K562 (cell line): ENCODE measurements around the gene SLC39A9. TPM values are rescaled to one million over a fixed set of nuclear protein-coding genes. Genes with fewer than 3 reads are reported as not detected.

Source experiments
- ATF6 ChIP-seq: sonication (generic); formaldehyde crosslinking; IDR thresholded peaks from 2 replicates; pipeline ENCODE4 v1.4.0; 2020; ENCODE audit warnings: mild to moderate bottlenecking, missing genetic modification reagents
- ATF7 ChIP-seq: fragments of 450-650 bp; IDR thresholded peaks from 2 replicates; pipeline ENCODE4 v1.7.1; 2014; ENCODE audit warnings: mild to moderate bottlenecking, moderate library complexity
- CCAR2 ChIP-seq: fragments of 200-400 bp; formaldehyde crosslinking; IDR thresholded peaks from 2 replicates; pipeline ENCODE4 v1.6.1; 2017; ENCODE audit warnings: mild to moderate bottlenecking, low read depth, low read length
- E2F3 ChIP-seq: fragments of 250-450 bp; sonication (Bioruptor Pico); IDR thresholded peaks from 2 replicates; pipeline ENCODE4 v1.4.0; 2020; ENCODE audit warnings: mild to moderate bottlenecking
- ELK3 ChIP-seq: fragments of 450-650 bp; formaldehyde crosslinking; IDR thresholded peaks from 2 replicates; pipeline ENCODE4 v1.4.0; 2020; ENCODE audit warnings: mild to moderate bottlenecking
- ERF ChIP-seq: fragments of 450-650 bp; formaldehyde crosslinking; IDR thresholded peaks from 2 replicates; pipeline ENCODE4 v1.4.0; 2020; ENCODE audit warnings: mild to moderate bottlenecking, mixed read lengths
- GABPB1 ChIP-seq: sonication (generic); formaldehyde crosslinking; IDR thresholded peaks from 2 replicates; pipeline ENCODE4 v1.8.0; 2022; ENCODE audit warnings: mild to moderate bottlenecking, missing genetic modification reagents
- GTF2B ChIP-seq: IDR thresholded peaks from 2 replicates; pipeline ENCODE4 v1.6.1; 2011; ENCODE audit not compliant: insufficient read length; ENCODE audit errors: extremely low read depth
- HCFC1 ChIP-seq: IDR thresholded peaks from 2 replicates; pipeline ENCODE4 v1.6.1; 2012; ENCODE audit warnings: low read depth, low read length, improper control_type of control experiment
- HLTF ChIP-seq: fragments of 450-650 bp; IDR thresholded peaks from 2 replicates; pipeline ENCODE4 v1.6.1; 2016
- KDM2B ChIP-seq: fragments of 250-450 bp; sonication (Bioruptor Pico); IDR thresholded peaks from 2 replicates; pipeline ENCODE4 v1.8.0; 2021; ENCODE audit warnings: mild to moderate bottlenecking, moderate library complexity
- MXI1 ChIP-seq: IDR thresholded peaks from 2 replicates; pipeline ENCODE4 v1.6.1; 2011; ENCODE audit warnings: low read depth, mild to moderate bottlenecking, improper control_type of control experiment, low read length
- NELFE ChIP-seq: IDR thresholded peaks from 2 replicates; pipeline ENCODE4 v1.6.1; 2011; ENCODE audit warnings: mild to moderate bottlenecking; ENCODE audit not compliant: insufficient read depth, insufficient read length
- NFIX ChIP-seq: fragments of 250-450 bp; sonication (Bioruptor Pico); IDR thresholded peaks from 2 replicates; pipeline ENCODE4 v1.4.0; 2020; ENCODE audit warnings: low read depth, mild to moderate bottlenecking, moderate library complexity
- POLR2AphosphoS5 ChIP-seq: IDR thresholded peaks from 2 replicates; pipeline ENCODE4 v1.6.1; 2011; ENCODE audit warnings: mild to moderate bottlenecking, low read depth, low read length, moderate library complexity; ENCODE audit not compliant: control insufficient read depth, insufficient read depth
- PTBP1 ChIP-seq: fragments of 200-400 bp; formaldehyde crosslinking; IDR thresholded peaks from 2 replicates; pipeline ENCODE4 v1.6.1; 2017; ENCODE audit warnings: low read depth, low read length
- RBBP5 ChIP-seq: fragments of 200-600 bp; sonication (generic); IDR thresholded peaks from 2 replicates; pipeline ENCODE4 v1.6.1; 2012; ENCODE audit warnings: borderline replicate concordance, mild to moderate bottlenecking, low read length, control low read depth, inconsistent platforms; ENCODE audit not compliant: insufficient read depth, poor library complexity, severe bottlenecking
- TSHZ1 ChIP-seq: fragments of 250-450 bp; sonication (Bioruptor Pico); IDR thresholded peaks from 2 replicates; pipeline ENCODE4 v1.4.0; 2020; ENCODE audit warnings: mild to moderate bottlenecking, moderate library complexity
- VEZF1 ChIP-seq: fragments of 200-800 bp; sonication (Bioruptor generic); IDR thresholded peaks from 2 replicates; pipeline ENCODE4 v1.6.1; 2017; ENCODE audit warnings: missing genetic modification characterization, missing compliant biosample characterization
- ZEB2 ChIP-seq: fragments of 450-650 bp; IDR thresholded peaks from 2 replicates; pipeline ENCODE4 v1.6.1; 2016
- polyA plus RNA-seq, 8 experiments: library from polyadenylated mRNA; depleted of rRNA in 4 of 8; stranded (reverse) in 5 of 8; unstranded in 3 of 8; fragments of >200 nt; fragmentation: Nextera tagmentation in 2 of 8; fragmentation: Illumina TruSeq in 1 of 8; extraction: Ambion mirVana in 2 of 8; extraction: Trizol in 1 of 8; gene quantifications; 2 replicates each; pipeline versions ENCODE4 v1.2.1 to v1.2.3, GENCODE V29; 2011 to 2014; ENCODE audit warnings: inconsistent platforms in 1 of 8, missing spikeins in 1 of 8
- total RNA-seq, 7 experiments: library from RNA; depleted of rRNA in 6 of 7; stranded (reverse); fragments of >200 nt in 6 of 7; fragmentation: Illumina TruSeq in 2 of 7; extraction: Trizol in 2 of 7; gene quantifications; 2 replicates each; pipeline versions ENCODE4 v1.2.1 to v1.2.3, GENCODE V29; 2011 to 2021; ENCODE audit warnings: low replicate concordance in 1 of 7

SLC39A9 gene
- total and polyA plus RNA-seq, 9 of the 15 experiments (the other 6 are each of a cell fraction or from before 2014, with no cell fraction given): 18.4 to 66.0 (median 32.5) TPM

- TF ChIP-seq ATF6 (no peak), E2F3 (no peak), RBBP5 (peak; percentile 54), CCAR2 (no peak), HCFC1 (peak; percentile 83), ATF7 (peak; percentile 88), TSHZ1 (no peak), KDM2B (CRISPR knock-in tag) (no peak), ZEB2 (no peak), ERF (CRISPR knock-in tag) (no peak), ELK3 (CRISPR knock-in tag) (no peak), NFIX (CRISPR knock-in tag) (no peak), MXI1 (no peak), GTF2B (no peak), GABPB1 (peak; percentile 97), NELFE (no peak), HLTF (no peak), POLR2AphosphoS5 (peak; percentile 68), PTBP1 (no peak), VEZF1 (CRISPR knock-in tag) (peak; percentile 81)
Observed at GRCh38 chr14:69398053-69398817, at the start of gene SLC39A9, which contains the start of gene ERH (continued).
